RWPE1 (cell line): Measurements from ENCODE around the gene TBCD.

Experiments
- CTCF ChIA-PET: fragments of 350-600 bp; sonication (Branson Sonifier 250); formaldehyde crosslinking; extraction: SDS; loops from one replicate; lab custom pipeline; 2021; lab: Yijun Ruan, JAX
- POLR2A ChIA-PET: fragments of 400-600 bp; formaldehyde crosslinking; extraction: SDS; loops from one replicate; lab custom pipeline; 2020; ENCODE audit warnings: antibody characterized with exemption; ENCODE audit not compliant: low non-redundant PET; lab: Yijun Ruan, JAX
- DNase-seq: peaks from one replicate; pipeline ENCODE4 v3.0.0; 2012; ENCODE audit warnings: low spot score
- H3K27ac ChIP-seq: fragments of 450-650 bp; 2 replicates; pipeline ENCODE4 v1.5.1; 2017
- CTCF ChIP-seq: fragments of 450-650 bp; conservative IDR thresholded peaks from 2 replicates; pipeline ENCODE4 v1.5.1; 2017; ENCODE audit warnings: low read depth, mild to moderate bottlenecking

The TBCD gene

GRCh38 chr17:82849076-82849945 lies 97.4 kb downstream of the TBCD start:
- H3K27ac ChIP-seq: no peak overlapping the region
- ChIA-PET POLR2A (no interaction called here), CTCF (interaction anchor here (0.5 kb wide), 1 partner anchor 96 kb away, joined by 3 read pairs; no protein-coding TSS in a partner anchor)

DNA sequence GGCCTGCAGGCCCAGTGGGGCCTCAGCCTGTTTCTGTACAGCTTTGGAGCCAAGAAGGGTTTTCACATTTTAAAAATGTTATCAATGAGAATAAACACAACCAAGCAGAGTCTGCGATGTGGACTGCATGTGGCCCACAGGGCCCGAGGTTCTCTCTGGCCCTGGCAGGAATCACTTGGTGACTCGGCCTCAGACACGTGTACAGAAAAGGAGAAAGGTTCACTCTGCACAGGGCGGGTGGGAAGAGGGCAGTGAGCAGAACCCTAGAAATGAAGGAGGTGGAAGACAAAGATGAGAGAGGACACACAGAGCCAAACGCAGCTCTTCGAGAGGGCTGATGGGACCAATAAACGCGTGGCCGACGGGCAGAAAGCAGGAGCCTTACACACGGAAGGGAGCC lies 99.5 kb downstream of the TBCD start:
- ChIA-PET CTCF (no interaction called here), POLR2A (no interaction called here)
- no peak overlapping the region for H3K27ac ChIP-seq
- TF ChIP-seq CTCF: no peak
- DNase-seq: no peak

More at GRCh38 chr17:82849076-82849945, 97.4 kb downstream of the TBCD start:
- DNase-seq: no peak
- TF ChIP-seq CTCF: no peak

GRCh38 chr17:82854226-82854625 lies 102.4 kb downstream of the TBCD start:
- no peak for TF ChIP-seq CTCF
- DNase-seq: no peak
- POLR2A ChIA-PET: no interaction called here
- CTCF ChIA-PET: no interaction called here
- H3K27ac ChIP-seq: 0 out of 2 replicates have a peak overlapping the region, but pooled peaks have one; percentile 8

GRCh38 chr17:82856361-82856760 lies 104.5 kb downstream of the TBCD start:
- H3K27ac ChIP-seq: no peak overlapping the region
- TF ChIP-seq CTCF: no peak
- ChIA-PET CTCF (interaction anchor here (0.5 kb wide), 2 partner anchors 9 to 16 kb away, joined by 3 read pairs; no protein-coding TSS in a partner anchor), POLR2A (no interaction called here)
- peak; percentile 36 for DNase-seq

DNA sequence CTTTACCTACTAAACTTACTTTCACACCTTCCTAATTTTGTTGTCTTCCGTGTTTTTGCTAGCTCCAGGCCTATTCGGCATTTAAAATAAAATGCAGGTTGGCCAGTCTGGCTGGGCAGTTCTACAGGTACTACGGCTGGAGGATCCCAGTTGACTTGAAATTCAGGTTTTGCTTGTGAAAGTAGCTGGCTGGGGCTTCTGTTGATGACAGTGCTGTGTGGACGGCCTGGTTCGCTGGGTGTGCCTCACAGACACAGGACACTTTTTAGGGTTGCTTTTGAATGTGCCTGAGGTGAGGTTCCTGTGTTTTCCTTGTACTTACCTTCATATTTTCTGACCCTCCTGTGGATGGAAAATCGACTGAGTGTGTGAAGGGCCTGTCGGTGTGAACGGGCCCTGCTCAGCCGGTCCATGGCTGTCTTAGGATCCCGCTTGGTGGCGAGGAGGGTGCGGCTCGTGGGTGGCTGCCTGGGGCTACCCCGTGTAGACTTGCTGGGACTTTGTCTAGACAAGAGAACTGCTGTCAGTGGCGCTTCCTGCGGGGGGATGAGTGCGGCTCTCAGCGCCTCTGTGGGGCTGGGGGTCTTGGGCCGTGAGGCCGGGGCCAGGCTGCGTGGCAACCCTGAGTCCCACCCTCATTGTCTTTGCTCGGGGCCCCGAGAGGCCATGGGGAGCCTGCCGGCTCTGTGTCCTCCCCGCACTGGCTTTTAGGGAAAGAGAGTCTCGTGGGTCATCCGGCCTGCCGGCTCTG lies 106.7 kb downstream of the TBCD start:
- no peak for TF ChIP-seq CTCF
- peak; percentile 72 for DNase-seq
- CTCF ChIA-PET: interaction anchor here (0.7 kb wide), 1 partner anchor 84 kb away, joined by 3 read pairs; no protein-coding TSS in a partner anchor
- POLR2A ChIA-PET: interaction anchor here (1.4 kb wide), 1 partner anchor 17 kb away, joined by 4 read pairs; no protein-coding TSS in a partner anchor
- peak overlapping the region; percentile 39 for H3K27ac ChIP-seq
